HG03108 (cell line): ENCODE measurements around the gene A2M.
"Not testable (repeated sequence)": the region's sequence is repeated elsewhere in the genome, so short reads cannot be mapped to it uniquely, and the experiment has no call there.

ENCODE experiments used
- ATAC-seq: cut with Tn5 transposase; IDR thresholded peaks from one replicate; pipeline ENCODE4 v1.9.1; 2021; ENCODE audit warnings: moderate library complexity; ENCODE audit not compliant: unreplicated experiment

Gene A2M

GRCh38 chr12:9115731-9116559 lies at the start of gene A2M:
Gene A2M, minus strand, starts transcription at chr12:9115919. Its CDS starts 70 bp downstream, at chr12:9115849.
- ATAC-seq = no peak

- ATAC-seq = no peak
These were observed 47.7 kb upstream of the A2M start for GRCh38 chr12:9163392-9163791.

GRCh38 chr12:9156119-9156518 lies 40.4 kb upstream of the A2M start:
- ATAC-seq = no peak

GRCh38 chr12:9149372-9149771 lies 33.7 kb upstream of the A2M start:
- ATAC-seq = no peak

- no peak for ATAC-seq
These were observed 33.2 kb upstream of the A2M start for GRCh38 chr12:9148926-9149325.

- no peak for ATAC-seq
These were observed 31.7 kb upstream of the A2M start for GRCh38 chr12:9147461-9147860.

- ATAC-seq = no peak
These were observed 29.0 kb upstream of the A2M start for GRCh38 chr12:9144730-9145106.

- ATAC-seq = no peak
These were observed 28.4 kb upstream of the A2M start for GRCh38 chr12:9143929-9144729.

- no peak for ATAC-seq
These were observed 27.4 kb upstream of the A2M start for GRCh38 chr12:9143137-9143536.

GRCh38 chr12:9139588-9140290 lies 24.0 kb upstream of the A2M start:
- not testable (repeated sequence) for ATAC-seq

GRCh38 chr12:9135903-9136310 lies 20.2 kb upstream of the A2M start:
- no peak for ATAC-seq

GRCh38 chr12:9134981-9135628 lies 19.4 kb upstream of the A2M start:
- no peak for ATAC-seq

- ATAC-seq = no peak
These were observed 17.6 kb upstream of the A2M start for GRCh38 chr12:9133216-9133916.

- no peak for ATAC-seq
These were observed 16.4 kb upstream of the A2M start for GRCh38 chr12:9132008-9132535.

- ATAC-seq = no peak
These were observed 14.5 kb upstream of the A2M start for GRCh38 chr12:9130244-9130643.

GRCh38 chr12:9127936-9128663 lies 12.4 kb upstream of the A2M start:
- no peak for ATAC-seq

GRCh38 chr12:9127484-9127883 lies 11.8 kb upstream of the A2M start:
- ATAC-seq = no peak

GRCh38 chr12:9124383-9125031 lies 8.8 kb upstream of the A2M start:
- ATAC-seq = no peak

- no peak for ATAC-seq
These were observed 8.2 kb upstream of the A2M start for GRCh38 chr12:9123781-9124382.
